AG08395 (cell line): ENCODE measurements around the gene TMEM14B.
"Not testable (repeated sequence)": the region's sequence is repeated elsewhere in the genome, so short reads cannot be mapped to it uniquely, and the experiment has no call there.

ENCODE experiments used
- DNase-seq: peaks from one replicate; pipeline ENCODE4 v3.0.0; 2012; ENCODE audit warnings: mixed read lengths, low spot score

TMEM14B gene

GRCh38 chr6:10746915-10747250 lies 722 bp upstream of the TMEM14B start:
- no peak for DNase-seq

- no peak for DNase-seq
Observed at GRCh38 chr6:10749734-10750133, 2.1 kb downstream of the TMEM14B start.

- not testable (repeated sequence) for DNase-seq
Observed at GRCh38 chr6:10750568-10750967, 3.0 kb downstream of the TMEM14B start.

DNA sequence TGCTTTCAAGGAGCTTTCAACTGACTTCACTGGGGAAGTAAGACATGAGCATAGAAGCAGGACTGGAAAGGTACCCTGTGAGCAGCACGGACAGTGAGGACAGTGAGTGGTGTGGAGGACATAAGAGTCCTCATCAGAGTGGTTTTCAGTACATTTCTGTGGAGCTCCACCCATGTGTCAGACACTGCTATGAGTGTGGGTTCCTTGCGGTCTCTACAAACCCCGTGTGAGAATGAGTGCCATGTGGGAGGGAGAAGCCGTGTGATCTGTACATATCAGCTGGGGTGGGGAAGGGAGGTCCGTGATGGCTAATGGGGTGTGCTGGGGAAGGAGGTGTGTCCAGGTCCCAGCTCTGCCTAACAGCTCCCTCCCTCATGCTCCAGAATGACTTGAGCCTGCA lies 4.2 kb downstream of the TMEM14B start:
- not testable (repeated sequence) for DNase-seq

- DNase-seq = no peak
Observed at GRCh38 chr6:10756085-10756484, 8.5 kb downstream of the TMEM14B start.

- DNase-seq = peak; percentile 63
Observed at GRCh38 chr6:10759312-10759839, 11.8 kb downstream of the TMEM14B start.

DNA sequence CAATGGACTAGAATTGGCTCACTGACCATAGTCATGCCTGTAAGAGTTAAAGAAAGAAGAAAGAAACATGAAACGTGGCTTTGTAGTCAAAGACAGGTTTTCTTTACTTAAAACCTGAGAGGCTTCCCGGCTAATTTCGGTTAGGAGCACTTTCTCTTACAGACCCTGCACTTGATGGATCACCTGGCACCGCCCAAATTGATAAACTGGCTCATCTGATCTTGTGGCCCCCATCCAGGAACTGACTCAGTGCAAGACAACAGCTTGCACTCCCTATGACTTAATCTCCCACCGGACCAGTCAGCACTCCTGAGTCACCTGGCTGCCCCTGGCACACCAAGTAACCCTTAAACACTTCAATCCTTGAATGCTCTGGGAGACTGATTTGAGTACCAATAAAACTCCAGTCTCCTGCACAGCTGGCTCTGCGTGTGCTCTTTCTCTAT lies 12.3 kb downstream of the TMEM14B start:
- DNase-seq = peak; percentile 53

- no peak for DNase-seq
Observed at GRCh38 chr6:10763006-10763405, 15.4 kb downstream of the TMEM14B start.

DNA sequence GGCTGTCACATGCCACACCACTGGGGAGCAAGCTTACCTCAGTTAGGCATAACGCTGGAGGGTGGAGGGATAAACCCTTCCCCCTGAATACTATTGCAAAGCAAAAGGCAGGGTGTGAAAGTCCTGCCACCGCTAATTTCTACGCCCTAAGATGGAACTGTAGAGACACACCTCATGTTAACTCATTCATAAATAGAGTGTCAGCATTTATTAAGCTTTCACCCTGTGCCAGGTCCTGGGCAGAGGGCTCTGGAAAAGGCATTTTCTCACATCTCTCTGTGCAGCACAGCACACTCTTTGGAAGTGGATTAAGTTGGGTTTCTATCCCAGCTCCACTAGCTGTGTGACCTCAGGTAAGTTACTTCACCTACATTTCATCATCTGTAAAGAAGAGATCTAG lies 21.8 kb downstream of the TMEM14B start:
- DNase-seq = no peak

GRCh38 chr6:10771371-10771894 lies 23.8 kb downstream of the TMEM14B start:
- no peak for DNase-seq

DNA sequence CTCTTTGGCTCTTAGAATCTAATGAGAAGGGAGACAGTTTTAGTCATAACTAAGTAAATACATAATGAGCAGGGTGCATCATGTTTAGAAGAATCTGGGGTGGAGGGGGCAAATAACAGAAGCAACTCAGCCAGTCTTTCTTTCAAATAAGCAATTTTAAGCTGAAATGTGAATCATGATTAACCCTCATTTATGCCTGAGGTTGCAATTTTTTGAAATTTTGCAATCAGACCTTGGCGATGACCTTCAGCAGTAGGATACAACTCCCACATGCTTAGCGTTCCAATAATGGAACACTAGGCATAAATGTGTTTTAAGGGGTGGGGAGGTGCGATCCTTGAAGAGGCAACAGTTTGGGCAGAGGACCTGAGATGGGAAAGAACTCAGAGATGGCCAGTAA lies 30.6 kb downstream of the TMEM14B start:
- DNase-seq = no peak

DNA sequence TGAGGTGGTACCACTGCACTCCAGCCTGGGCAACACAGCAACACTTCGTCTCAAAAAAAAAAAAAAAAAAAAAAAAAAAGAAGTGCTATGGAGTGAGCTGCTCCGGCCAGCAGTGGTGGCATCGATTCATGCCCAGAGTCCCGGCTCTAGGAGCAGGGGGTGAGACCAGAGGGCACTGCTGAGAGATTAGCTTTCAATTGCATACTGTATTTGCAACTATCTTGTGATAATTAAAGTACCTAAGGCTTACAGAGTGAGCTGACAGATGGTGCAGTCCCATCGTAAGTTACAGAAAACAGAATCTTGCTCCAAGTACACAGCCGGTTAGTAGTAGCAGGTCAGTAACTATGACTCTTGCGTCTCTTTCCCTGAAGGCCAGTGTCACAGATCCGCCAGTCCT lies 31.5 kb downstream of the TMEM14B start:
- no peak for DNase-seq

DNA sequence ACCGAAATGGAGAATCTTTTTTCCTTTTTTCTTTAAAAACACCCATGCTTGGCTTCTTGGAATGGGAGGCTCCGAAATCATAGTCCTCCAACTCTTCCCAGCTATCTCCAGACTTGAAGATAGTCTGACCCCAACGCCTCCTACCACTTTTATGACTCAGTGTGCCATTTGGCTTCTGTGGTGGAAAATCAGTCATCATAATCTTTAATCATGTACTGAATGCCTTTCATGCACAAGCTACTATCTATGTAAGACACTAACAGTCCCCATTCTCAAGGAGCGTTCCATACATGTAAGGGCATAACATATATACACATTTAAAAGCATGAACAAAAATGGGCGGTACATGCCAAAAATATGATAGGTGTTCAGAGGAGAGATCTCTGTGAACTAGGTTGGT lies 44.1 kb downstream of the TMEM14B start:
- no peak for DNase-seq

- no peak for DNase-seq
Observed at GRCh38 chr6:10792101-10792500, 44.5 kb downstream of the TMEM14B start.

GRCh38 chr6:10793035-10793434 lies 45.4 kb downstream of the TMEM14B start:
- DNase-seq = no peak

GRCh38 chr6:10793695-10794094 lies 46.1 kb downstream of the TMEM14B start:
- no peak for DNase-seq

DNA sequence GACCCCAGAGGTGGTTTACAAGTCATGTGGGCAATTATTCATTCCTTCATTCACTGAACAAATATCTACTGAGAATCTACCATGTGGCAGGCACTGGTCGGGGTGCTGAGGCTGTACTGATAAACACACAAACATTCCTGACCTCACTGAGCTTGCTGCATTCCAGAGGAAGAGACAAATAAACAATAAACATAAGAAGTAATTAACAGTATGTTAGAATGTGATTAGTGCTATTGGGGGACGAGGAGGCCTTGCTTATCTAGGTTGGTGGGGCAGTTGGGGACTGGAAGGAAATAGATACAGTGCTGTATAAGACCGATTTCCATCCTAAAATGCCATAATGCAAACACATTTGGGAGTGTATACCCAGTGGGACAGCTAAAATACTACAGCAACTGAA lies 46.6 kb downstream of the TMEM14B start:
- no peak for DNase-seq

DNA sequence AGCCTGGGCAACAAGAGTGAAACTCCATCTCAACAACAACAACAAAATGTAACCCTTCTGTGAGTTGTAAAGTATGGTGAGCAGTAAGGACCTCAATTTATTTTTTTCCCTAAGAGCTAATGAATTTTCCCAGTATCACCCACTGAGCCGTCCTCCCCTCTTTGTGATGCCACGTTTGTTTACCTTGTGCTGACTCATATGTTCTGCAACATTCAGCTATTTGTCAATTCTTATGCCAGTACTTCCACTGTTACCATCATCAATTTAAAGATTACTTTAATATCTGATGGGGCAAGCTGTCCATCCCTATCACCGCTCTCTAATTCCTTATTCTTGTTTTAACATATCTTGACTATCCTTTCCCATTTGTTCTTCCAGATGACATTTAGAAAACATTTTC lies 53.2 kb downstream of the TMEM14B start:
- no peak for DNase-seq

DNA sequence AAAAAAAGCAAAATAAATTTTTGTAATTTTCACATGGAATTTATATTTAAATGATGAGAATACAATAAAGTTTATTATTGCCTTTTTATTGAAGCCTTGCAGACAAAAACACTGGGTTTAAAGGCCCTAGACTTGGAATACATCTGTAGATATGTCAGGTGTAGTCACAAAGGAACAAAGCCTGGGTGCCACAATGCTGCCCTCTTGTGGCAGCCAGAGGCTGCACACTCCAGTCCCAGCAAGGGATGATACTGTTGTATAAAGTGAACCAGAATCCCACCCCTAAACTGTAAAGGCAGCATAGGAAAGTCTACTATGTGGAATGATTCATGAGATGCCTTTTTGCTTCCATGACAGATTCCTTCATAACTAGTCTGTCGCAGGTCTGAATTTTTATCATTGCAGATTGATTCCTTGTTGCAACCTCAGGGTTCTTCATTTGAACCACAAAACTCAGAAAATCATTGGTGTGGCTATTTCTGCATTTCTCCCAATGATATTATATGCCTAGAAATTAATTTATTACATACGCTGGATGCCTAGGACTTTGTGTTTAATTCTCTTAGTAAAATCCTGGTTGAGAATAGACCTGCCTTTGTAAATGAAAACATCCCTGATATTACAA lies 53.7 kb downstream of the TMEM14B start:
- peak; percentile 83 for DNase-seq
